HK-2 (cell line): ENCODE measurements around the gene CD177.
"Not testable (repeated sequence)": the region's sequence is repeated elsewhere in the genome, so short reads cannot be mapped to it uniquely, and the experiment has no call there.

Source experiments
- DNase-seq: peaks from one replicate; pipeline ENCODE4 v3.0.0-alpha.2; 2018; ENCODE audit not compliant: unreplicated experiment

The CD177 gene, protein sequence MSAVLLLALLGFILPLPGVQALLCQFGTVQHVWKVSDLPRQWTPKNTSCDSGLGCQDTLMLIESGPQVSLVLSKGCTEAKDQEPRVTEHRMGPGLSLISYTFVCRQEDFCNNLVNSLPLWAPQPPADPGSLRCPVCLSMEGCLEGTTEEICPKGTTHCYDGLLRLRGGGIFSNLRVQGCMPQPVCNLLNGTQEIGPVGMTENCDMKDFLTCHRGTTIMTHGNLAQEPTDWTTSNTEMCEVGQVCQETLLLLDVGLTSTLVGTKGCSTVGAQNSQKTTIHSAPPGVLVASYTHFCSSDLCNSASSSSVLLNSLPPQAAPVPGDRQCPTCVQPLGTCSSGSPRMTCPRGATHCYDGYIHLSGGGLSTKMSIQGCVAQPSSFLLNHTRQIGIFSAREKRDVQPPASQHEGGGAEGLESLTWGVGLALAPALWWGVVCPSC

DNA sequence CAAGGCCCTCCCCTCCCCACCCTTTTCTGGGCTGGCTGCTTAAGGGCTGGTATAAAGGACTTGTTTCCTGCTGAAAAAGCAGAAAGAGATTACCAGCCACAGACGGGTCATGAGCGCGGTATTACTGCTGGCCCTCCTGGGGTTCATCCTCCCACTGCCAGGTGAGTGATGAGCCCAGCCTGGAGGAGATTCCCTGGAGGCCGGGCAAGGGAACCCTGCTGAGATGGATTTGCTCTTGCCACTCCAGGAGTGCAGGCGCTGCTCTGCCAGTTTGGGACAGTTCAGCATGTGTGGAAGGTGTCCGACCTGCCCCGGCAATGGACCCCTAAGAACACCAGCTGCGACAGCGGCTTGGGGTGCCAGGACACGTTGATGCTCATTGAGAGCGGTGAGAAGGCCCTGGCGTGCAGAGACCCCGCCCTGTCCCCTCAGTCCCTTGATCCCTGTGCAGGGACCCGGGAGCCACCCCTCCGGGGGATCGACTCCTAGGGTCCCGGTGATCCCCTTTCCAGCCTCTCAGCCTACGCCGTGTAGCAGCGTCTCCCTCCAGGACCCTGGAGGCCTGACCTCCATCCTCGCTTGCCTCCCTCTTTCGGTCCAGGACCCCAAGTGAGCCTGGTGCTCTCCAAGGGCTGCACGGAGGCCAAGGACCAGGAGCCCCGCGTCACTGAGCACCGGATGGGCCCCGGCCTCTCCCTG, at the start of gene CD177:
CD177 (plus strand) TSS at position 81 of the 699 bp plus-strand sequence; CDS start at position 110, 29 bp downstream.
- DNase-seq: no peak

DNA sequence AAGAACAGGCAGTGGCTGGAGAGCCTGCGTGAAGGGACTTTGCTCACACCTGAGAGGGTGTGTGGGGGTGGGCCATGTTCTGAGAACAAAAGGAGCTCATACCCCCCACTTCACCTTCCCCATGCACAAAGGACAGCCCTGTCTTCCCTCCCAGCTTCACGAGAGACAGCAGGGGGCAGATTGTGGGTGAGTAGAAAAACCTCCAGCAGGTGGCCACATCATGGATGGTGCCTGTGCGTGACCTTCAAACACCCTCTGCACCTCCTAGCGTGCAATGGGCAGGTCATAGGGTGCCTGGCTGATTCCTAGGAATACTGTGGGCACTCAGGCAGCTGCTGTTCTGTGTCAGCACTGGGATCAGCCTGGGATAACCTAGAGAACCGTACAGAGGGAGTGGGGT, 47.8 kb upstream of the CD177 start:
- no peak for DNase-seq

DNA sequence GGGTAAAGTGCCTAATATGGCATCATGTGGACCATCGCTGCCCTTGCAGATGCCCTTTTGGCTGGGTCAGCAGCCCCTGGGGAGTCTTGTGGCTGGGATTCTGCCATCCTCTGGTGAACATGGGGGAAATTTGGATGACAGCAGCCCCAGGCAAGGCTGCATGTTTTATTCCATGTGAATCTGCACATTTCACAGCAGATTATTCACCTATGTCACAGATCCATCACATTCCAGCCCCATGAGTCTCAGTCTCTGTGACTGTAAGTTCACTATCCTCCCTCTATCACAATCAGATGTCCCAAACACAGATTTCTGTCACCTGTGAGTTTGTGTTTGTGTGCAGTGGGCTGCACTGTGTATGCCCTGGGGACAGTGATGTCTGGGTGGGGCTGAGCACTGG, 47.4 kb upstream of the CD177 start:
- DNase-seq: no peak

DNA sequence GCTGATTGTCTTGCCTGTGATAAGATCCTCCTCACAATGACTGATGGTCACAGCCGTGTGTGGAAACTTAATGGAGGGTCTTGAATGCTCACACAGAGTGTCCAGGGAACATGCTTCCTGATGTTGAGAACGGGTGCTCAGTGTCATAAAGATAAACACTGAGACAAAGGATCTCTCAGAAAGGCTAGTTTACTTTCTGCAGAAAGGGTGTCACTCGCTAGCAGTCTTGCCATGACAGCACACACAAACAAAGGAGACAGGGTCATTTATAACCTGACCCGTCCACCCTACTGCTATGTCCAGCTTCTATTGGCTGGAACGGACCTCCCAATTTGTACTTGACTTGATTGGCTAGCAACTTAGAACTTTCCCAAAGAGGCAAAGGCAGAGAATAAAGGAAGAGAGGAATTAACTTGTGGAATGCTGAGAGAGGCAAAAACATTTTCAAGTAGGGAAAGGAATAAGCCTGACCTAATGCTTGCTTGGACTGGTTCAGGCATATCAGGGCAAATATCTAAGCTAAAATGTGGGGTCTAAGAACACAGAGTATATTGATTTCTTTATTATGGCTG, 45.2 kb upstream of the CD177 start:
- no peak for DNase-seq

DNA sequence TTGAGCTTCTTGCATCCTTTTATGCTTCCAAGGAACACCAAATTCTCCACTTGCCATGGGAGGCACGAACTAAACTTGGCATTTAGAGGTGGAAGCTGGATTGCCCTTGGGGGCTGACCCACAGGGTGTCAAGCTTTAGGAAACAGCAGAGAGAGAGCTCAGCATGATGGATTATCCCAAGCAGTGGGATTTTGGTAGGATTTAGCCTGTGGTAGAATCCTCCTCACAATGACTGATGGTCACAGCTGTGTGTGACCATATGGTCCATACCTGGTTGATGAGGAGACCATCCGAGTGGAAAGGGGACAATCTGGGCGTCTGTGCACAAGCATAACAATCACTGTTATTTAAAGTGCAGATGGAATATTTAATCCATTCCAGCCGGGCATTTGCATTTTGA, 44.0 kb upstream of the CD177 start:
- no peak for DNase-seq

DNA sequence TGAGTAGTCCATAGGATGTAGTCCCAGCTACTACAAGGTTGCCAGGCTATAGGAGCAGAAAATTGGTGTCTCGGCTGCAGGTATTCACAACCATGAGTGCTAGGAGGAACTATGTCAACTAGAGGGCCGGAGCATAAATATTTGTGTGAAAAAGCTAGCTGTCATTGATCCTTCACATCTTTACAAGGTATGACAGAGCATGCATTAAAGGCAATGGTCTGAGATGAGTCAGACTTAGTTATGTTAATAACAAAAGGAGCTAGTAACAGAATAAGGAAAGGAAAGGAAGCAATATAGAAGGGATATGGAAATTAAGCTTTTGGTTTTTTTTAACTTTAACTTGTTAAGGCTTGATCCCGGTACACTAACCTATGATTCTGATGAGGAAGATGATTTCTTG, 43.3 kb upstream of the CD177 start:
- no peak for DNase-seq

DNA sequence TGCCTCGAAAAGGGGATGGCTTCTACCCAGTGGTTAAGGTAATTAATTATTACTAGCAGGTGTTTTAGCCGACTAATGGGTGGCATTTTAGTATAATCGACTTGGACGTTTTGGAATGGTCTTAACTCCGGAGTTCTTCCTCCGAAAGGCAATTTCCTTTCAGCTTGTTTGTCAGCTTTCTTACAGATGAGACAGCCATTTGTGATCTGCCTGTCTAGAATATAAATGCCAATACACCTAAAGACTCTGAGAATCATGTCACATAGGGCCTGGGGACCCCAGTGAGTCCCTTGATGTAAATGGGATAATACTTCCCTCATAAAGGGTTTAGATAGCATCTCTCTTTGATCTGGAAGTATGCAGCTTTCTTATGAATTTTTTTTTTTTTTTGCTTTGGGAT, 42.2 kb upstream of the CD177 start:
- no peak for DNase-seq

DNA sequence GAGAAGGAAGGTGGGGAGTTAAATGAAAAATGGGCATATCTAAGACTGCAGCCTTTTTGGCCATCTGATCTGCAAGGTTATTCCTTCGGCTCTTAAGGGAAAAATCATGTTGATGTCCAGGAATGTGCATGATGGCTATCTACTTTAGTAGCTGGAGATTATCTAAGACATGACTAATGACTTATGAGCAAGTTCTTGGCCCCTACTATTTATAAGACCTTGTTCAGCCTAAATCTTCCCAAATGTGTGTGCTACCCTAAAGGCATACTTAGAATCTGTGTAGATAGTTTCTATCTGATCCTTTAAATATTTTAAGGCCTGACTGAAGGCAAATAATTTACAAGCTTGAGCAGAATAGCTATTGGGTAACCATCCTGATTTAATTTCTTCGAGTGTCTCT, 41.8 kb upstream of the CD177 start:
- no peak for DNase-seq

DNA sequence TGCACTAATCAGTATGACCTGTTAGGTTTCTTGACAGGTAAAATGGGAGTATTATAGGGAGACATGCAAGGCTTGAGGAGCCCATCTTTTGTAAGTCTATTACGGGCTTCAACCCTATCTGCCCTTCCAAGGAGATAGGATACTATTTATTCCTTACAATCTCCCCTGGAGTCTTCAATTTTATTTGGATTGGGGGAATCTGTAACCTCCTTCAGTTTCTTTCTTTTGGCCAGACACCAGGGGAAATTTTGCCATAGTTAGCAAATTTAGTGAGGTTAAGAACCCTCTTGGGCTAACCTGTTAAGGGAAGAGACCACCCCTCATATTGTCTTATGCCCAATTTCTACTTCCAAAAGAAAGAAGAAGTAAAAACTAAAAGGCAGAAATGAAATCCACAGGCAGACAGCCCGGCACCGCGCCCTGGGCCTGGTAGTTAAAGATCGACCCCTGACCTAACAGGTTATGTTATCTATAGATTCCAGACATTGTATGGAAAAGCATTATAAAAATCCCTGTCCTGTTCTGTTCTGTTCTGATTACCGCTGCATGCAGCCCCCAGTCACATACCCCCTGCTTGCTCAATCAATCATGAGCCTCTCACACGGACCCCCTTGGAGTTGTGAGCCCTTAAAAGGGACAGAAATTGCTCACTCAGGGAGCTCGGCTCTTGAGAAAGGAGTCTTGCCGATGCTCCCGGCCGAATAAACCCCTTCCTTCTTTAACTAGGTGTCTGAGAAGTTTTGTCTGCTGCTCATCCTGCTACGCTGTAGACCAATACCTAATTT, 39.6 kb upstream of the CD177 start:
- DNase-seq: no peak

DNA sequence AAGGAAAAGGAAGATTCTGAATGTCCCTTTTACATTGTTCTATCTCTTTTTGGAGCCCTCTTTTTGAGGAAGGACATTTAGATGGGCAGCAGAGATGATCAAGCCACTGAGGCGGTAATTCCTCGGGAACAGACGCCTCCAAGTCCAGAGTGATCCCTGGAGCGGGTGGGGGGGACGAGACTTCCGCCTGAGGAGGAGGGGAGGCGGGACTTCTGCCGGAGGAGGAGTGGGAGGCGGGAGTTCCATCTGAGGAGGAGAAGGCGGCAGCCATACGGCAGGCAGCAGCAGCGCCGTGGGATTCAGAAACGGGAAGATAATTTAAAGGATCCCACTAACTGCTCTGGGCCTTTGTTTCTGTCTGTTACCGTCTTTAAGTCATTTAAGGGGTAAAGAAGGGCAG, 37.6 kb upstream of the CD177 start:
- no peak for DNase-seq

DNA sequence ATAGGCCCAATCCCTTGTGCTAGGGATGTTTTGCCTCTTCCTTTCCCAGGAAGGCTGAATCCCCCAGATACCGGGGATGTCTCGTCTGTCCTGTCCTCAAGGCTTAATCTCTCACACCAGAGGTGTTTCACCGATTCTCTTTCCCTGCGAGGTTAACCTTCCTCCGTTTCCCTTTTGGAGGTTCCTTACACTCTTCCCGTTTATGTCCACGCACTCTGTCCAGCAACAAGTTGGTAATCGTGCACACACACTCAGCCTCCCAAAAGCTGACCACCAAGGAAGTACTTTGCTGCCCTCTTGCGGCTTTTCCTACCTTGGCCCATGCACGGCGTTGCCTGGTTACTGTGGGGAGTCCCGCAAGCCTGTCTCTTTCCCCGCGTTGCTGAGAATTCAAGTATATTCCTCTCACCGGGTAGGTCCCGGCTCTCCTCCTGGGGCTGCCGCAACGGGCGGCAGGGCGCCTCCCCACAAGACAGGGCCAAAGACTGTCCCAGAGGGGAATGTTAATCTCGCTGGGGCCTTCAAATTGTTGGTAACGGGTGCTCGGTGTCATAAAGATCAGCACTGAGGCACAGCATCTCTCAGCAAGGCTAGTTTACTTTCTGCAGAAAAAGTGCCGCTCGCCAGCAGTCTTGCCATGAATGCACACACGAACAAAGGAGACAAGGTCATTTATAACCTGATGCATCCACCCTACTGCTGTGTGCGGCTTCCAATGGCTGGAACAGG, 36.7 kb upstream of the CD177 start:
- no peak for DNase-seq

DNA sequence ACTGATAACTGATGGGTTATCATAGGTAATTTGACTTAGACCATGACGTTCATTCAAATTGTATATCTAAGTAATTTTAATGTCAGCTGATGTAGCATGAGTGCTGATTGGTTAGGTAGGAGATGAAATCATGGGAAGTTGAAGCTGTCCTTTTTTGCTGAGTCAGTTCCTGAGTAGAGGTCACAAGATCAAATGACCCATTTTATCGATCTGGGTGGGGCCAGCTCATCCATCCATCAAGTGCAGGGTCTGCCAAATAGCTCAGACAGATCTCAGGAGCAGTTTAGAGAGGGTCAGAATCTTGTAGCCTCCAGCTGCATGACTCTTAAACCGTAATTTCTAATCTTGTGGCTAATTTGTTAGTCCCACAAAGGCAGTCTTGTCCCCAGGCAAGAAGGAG, 35.3 kb upstream of the CD177 start:
- DNase-seq: no peak

DNA sequence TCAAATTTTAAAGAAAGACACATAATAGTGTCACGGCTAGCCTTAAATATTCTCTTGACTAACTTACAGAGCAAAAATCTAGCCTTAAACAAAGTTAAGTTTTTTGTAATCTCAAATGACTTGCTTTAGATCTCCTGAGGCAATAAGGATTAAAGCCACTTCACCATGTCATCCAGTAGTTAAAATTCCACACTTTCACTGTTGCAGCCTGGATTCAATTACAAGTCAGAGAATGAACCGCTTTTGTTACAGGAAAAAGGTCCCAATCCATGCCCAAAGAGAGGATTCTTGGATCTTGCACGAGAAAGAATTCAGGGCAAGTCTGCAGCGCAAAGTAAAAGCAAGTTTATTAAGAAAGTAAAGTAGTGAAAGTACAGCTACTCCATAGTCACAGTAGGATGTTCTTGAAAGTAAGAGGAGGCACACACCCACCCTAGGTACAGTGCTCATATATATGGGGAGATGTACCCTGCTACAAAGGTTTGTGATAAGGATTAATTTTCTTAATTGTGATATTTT, 34.6 kb upstream of the CD177 start:
- DNase-seq: no peak

DNA sequence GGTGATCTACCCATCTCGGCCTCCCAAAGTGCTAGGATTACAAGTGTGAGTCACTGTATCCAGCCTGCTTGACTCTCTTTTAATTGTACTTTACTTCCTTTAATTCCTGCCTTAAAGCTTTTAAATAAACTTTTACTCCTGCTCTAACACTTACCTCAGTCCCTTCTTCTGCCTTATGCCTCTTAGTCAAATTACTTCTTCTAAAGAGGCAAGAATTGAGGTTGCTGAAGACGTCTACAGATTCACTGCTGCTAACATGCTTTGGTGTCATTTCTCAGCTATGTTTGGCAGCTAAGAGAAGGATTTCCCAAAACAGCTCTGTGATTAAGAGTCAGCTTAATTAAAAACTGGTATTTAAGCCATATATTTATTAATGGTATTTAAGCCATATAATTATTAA, 32.9 kb upstream of the CD177 start:
- DNase-seq: no peak

DNA sequence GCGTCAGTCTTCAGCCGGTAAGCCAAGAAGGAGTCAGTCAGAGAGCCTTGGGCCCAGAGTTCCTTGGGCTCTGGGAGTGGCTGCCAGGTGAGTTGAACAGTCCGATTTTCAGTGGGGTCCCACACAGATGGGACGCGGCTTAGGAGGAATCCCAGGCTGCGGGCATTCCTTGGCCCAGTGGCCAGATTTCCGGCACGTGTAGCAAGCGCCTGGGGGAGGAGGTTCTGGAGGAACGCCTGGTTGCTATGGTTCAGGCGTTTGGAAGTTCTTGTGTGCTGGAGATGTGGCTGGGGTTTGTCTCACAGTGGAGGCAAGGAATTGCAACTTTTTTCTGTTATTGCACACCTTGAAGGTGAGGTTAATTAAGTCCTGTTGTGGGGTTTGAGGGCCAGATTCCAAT, 26.7 kb upstream of the CD177 start:
- DNase-seq: not testable (repeated sequence)

DNA sequence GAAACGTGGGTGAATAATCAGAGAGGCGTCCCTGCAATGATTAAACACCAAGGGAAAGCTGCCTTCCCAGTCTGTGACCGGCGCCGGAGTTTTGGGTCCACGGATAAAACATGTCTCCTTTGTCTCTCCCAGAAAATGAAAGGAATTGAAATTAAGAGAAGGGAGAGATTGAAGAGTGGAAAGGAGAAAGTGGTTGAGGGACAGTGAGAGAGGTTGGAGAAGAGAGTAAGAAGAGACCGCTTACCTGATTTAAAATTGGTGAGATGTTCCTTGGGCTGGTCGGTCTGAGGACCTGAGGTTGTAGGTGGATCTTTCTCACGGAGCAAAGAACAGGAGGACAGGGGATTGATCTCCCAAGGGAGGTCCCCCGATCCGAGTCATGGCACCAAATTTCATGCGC, 24.9 kb upstream of the CD177 start:
- DNase-seq: not testable (repeated sequence)

DNA sequence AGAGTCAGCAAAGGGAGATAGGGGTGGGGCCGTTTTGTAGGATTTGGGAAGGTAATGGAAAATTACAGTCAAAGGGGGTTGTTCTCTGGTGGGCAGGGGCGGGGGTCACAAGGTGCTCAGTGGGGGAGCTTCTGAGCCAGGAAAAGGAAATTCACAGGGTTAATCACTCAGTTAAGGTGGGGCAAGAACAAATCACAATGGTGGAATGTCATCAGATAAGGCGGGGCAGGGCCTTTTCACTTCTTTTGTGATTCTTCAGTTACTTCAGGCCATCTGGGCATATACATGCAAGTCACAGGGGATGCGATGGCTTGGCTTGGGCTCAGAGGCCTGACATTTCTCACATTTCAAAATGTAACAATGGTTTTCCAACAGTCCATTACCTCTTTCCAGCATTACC, 24.4 kb upstream of the CD177 start:
- not testable (repeated sequence) for DNase-seq

DNA sequence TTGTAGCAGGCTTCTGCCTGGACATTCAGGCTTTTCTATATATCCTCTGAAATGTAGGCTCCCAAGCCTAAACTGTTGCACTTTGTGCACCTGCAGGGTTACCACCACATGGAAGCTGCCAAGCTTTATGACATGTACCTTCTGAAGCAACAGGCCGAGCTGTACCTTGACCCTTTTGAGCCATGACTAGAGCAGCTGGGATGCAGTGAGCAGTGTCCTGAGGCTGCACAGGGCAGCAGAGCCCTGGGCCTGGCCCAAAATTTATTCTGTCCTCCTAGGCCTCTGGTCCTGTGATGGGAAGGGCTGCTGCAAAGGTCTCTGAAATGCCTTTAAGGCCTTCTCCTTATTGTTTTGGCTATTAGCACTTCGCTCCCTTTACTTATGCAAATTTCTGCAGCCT, 23.5 kb upstream of the CD177 start:
- no peak for DNase-seq

DNA sequence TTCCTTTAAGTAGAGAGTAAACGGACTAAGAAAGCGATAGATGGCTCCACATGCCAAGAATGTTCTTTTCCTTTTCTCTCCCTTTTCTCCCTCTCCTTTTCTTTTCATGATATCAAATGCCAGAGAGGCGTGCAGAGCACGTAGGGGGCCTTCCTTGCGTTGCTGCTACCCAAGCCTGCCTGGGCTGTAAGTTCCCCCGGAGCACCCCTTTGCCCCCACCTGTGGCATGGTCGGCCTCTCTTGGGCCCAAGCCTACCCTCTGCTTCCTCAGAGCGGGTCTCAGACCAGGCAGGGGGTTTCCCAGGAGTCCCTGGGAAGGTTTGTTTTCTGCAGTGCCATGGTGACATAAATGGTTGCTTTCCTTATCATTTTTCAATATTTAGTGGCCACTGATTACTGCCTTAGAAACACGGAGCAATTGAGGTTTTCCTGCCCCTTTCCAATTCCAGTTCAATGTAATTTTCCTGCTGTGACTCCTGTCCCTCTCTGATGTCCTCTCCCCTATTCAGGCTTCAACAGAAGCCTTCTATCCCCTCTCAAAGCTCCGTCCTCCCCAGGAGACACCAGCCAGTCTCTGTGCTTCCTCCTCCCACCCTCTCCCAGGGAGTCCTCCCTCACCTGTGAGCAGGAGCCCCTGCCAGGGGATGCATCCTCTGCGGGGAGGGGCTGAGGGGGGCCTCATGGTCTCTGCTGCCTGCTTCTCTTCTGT, 22.6 kb upstream of the CD177 start:
- DNase-seq: no peak

DNA sequence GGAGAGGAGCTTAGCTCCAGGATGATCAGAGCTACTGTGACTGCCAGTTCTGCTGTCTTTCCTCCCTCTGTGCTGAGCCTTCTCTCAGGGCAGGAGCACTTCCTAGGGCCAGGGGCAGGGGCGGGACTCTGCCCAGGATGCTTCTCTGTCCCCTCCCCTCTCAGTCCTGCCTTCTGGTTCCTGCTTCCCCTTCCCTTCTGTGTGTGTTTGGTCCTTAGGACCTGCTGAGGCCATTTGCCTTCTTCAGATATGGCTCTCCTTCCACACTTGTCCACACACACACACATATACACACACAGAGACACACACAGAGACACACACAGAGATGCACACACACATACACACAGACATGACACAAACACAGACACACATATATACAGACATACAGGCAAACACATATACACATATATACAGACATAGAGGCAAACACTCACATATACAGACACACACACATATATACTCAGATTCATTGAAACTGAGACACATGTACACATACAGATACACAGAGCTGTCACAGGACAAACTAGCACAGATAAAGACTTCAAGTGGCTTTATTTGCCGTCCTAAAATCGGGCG, 22.0 kb upstream of the CD177 start:
- no peak for DNase-seq
